Measurements from ENCODE around the gene FSTL5.
A peak's percentile ranks its signal among the peaks of the same experiment; 100 is the strongest.

The FSTL5 gene

DNA sequence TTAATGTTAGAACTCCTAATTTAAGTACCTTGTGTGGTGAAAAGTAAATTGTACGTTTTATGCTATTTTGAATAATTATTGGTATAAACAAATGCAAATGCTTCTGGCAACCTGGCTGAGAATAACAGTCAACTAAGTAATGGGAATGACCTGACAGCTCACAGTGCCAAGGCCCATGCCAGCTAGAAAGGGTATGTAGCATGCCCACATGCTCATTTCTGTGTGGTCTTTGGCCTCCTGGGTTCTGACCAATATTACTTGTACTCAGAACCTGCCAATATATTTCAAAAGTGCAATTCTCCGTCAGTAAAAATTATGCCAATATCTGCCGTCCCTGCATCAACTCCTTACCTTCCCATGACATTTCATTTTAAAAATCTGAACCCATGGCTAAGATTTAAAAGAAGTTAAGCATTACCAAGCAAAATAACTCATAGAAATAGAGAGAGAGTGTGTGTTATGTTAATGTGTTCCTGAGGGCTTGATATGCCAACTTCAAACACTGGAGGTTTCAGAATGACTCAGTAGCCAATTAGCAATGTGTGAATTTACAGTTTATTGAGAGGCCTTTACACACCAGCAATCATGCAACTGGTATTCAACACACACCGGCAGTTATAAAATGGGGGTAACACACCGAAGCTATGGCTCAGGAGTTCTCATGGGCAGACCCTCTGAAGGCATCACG lies 820.8 kb downstream of the FSTL5 start:
- no peak for DNase-seq (ENCODE audit: low spot score in 2 of 2)
- Histone ChIP-seq H3K36me3 (replicated peaks) (no peaks in the 10 kb centered on the region), H3K4me1 (no peaks in the 10 kb centered on the region), H3K9me3 (no peaks in the 10 kb centered on the region), H3K4me3 (no peak overlapping the region), H3K27me3 (ENCODE audit: low read depth) (no peaks in the 10 kb centered on the region)
- in situ Hi-C loops (cut with MboI; ENCODE audit: low sequenced_read_pairs) = no loop called here

DNA sequence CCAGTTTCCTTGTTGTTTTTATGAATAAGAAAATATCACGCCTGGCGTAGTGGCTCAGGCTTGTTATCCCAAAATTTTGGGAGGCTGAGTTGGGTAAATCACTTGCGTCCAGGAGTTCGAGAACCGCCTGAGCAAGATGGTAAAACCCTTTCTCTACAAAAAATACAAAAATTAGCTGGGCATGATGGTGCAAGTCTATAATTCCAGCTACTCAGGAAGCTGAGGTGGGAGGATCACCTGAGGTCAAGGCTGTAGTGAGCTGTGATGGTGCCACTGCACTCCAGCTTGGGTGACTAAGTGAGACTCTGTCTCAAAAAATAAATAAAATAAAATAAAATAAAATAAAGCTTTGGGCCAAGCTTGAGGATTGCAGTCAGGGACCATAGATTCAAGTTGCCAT lies 827.2 kb downstream of the FSTL5 start:
- no peak for DNase-seq (ENCODE audit: low spot score in 2 of 2)
- no peaks in the 10 kb centered on the region; the same call in 1 of the 2 replicates for H3K9me3 ChIP-seq
- H3K4me1 ChIP-seq = peaks cover 4% of the 10 kb centered on the region; the same call in 1 of the 2 replicates
- no peaks in the 10 kb centered on the region for H3K36me3 ChIP-seq (replicated peaks)
- in situ Hi-C loops (cut with MboI; ENCODE audit: low sequenced_read_pairs) = no loop called here
- H3K4me3 ChIP-seq = no peak overlapping the region
- H3K27me3 ChIP-seq (ENCODE audit: low read depth) = no peaks in the 10 kb centered on the region; the same call in 1 of the 2 replicates

DNA sequence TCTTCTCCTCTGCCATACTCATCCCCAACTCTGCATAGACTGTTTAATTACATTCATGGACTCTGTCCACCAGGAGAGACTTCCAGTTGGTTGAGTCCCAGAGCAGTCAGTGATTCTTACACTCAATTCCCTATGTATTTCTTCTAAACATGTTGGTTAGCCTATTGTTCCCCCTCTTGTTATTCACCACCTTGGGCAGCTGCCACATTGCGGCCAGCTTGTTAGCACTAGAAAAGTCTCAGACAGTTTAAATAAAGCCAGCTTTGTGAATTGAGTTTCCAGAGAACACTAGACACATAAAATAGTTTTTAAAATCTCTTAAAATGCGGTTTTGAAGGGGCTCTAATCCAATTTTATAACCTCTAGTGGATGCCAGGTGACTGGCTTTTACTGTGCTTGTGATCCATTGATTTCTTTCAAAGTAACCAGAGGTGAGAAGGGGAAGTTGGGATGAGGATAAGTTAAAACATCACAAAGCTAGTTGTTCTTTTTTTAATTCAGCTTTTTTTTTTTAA lies 827.7 kb downstream of the FSTL5 start:
- Histone ChIP-seq H3K27me3 (ENCODE audit: low read depth) (no peaks in the 10 kb centered on the region; the same call in 1 of the 2 replicates), H3K9me3 (no peaks in the 10 kb centered on the region; the same call in 1 of the 2 replicates), H3K36me3 (replicated peaks) (no peaks in the 10 kb centered on the region), H3K4me1 (peaks cover 4% of the 10 kb centered on the region; the same call in 1 of the 2 replicates), H3K4me3 (no peak overlapping the region)
- DNase-seq (ENCODE audit: low spot score in 2 of 2) = peak; percentile 79 to 90
- in situ Hi-C loops (cut with MboI; ENCODE audit: low sequenced_read_pairs) = no loop called here
